HG03159 (cell line): Measurements from ENCODE around the gene TSTD1.
"Not testable (repeated sequence)": the region's sequence is repeated elsewhere in the genome, so short reads cannot be mapped to it uniquely, and the experiment has no call there.

Source experiments
- ATAC-seq: cut with Tn5 transposase; IDR thresholded peaks from one replicate; pipeline ENCODE4 v1.9.1; 2021; ENCODE audit warnings: mild to moderate bottlenecking, moderate library complexity; ENCODE audit not compliant: unreplicated experiment

TSTD1 gene

GRCh38 chr1:161009602-161010211, 29.1 kb downstream of the TSTD1 start:
- no peak for ATAC-seq

GRCh38 chr1:161008869-161009510, 29.8 kb downstream of the TSTD1 start:
- no peak for ATAC-seq

GRCh38 chr1:161007369-161007768, 31.4 kb downstream of the TSTD1 start:
- no peak for ATAC-seq

- ATAC-seq: no peak
Observed at GRCh38 chr1:161006563-161006962, 32.2 kb downstream of the TSTD1 start.

- no peak for ATAC-seq
Observed at GRCh38 chr1:161001525-161001924, 37.2 kb downstream of the TSTD1 start.

- ATAC-seq: no peak
Observed at GRCh38 chr1:161000736-161001480, 37.9 kb downstream of the TSTD1 start.

GRCh38 chr1:160999376-160999775, 39.4 kb downstream of the TSTD1 start:
- ATAC-seq: no peak

GRCh38 chr1:160997323-160998038, 41.3 kb downstream of the TSTD1 start:
- no peak for ATAC-seq

- ATAC-seq: no peak
Observed at GRCh38 chr1:160996178-160996577, 42.6 kb downstream of the TSTD1 start.

GRCh38 chr1:160993544-160994193, 45.1 kb downstream of the TSTD1 start:
- no peak for ATAC-seq

GRCh38 chr1:160992036-160992435, 46.7 kb downstream of the TSTD1 start:
- not testable (repeated sequence) for ATAC-seq
